ENCODE measurements around the gene ZNF816.
"Not testable (repeated sequence)": the region's sequence is repeated elsewhere in the genome, so short reads cannot be mapped to it uniquely, and the experiment has no call there.

Gene ZNF816

DNA sequence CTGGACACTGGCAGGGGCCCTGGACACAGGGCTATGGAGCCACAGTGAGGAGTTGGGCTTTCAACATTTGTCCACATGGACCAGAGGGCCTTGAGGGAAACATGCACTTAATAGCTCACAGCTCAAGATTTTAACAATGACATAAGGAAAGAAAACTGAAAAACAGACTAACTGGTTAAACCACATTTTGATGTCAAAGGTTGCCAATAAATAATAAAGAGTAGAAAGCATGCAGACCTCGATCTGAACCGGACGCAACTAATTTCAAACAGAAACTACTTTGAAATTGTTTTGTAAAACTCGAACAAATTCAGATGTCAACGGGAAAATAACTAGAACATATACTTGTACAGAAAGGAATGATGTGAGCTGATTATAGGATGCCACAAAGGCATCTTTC is 23.9 kb downstream of the ZNF816 start:
- TF ChIP-seq CTCF (conservative IDR thresholded peaks at IDR 0.05; ENCODE audit: low read depth, low read length) = no peak
- H3K4me3 ChIP-seq (IDR thresholded peaks at IDR 0.05; ENCODE audit: insufficient read depth, low read depth, low read length) = no peak overlapping the region
- H3K27me3 ChIP-seq (ENCODE audit: insufficient read depth, low read depth) = no peaks in the 10 kb centered on the region
- no peaks in the 10 kb centered on the region for H3K36me3 ChIP-seq (ENCODE audit: insufficient read depth)
- H3K4me2 ChIP-seq = no peak overlapping the region
- H3K9ac ChIP-seq = no peak overlapping the region
- H3K79me2 ChIP-seq (ENCODE audit: insufficient read depth, low read depth) = no peaks in the 10 kb centered on the region
- no peaks in the 10 kb centered on the region for H4K20me1 ChIP-seq (ENCODE audit: insufficient read depth)
- H3K27ac ChIP-seq = no peak overlapping the region
- no peak overlapping the region for H2AFZ ChIP-seq (ENCODE audit: low read depth)
- no peaks in the 10 kb centered on the region for H3K4me1 ChIP-seq (ENCODE audit: low read depth, poor library complexity, severe bottlenecking)

GRCh38 chr19:52936954-52937325 is 25.7 kb downstream of the ZNF816 start:
- Histone ChIP-seq H4K20me1 (ENCODE audit: insufficient read depth) (no peaks in the 10 kb centered on the region), H3K4me1 (ENCODE audit: low read depth, poor library complexity, severe bottlenecking) (no peaks in the 10 kb centered on the region), H3K9ac (no peak overlapping the region), H2AFZ (ENCODE audit: low read depth) (no peak overlapping the region), H3K27ac (no peak overlapping the region), H3K36me3 (ENCODE audit: insufficient read depth) (no peaks in the 10 kb centered on the region), H3K4me2 (no peak overlapping the region), H3K27me3 (ENCODE audit: insufficient read depth, low read depth) (no peaks in the 10 kb centered on the region), H3K79me2 (ENCODE audit: insufficient read depth, low read depth) (no peaks in the 10 kb centered on the region), H3K4me3 (IDR thresholded peaks at IDR 0.05; ENCODE audit: insufficient read depth, low read depth, low read length) (no peak overlapping the region)
- no peak for TF ChIP-seq CTCF (conservative IDR thresholded peaks at IDR 0.05; ENCODE audit: low read depth, low read length)

GRCh38 chr19:52936151-52936953 is 26.3 kb downstream of the ZNF816 start:
- H3K79me2 ChIP-seq (ENCODE audit: insufficient read depth, low read depth) = no peaks in the 10 kb centered on the region
- H3K27ac ChIP-seq = no peak overlapping the region
- no peak overlapping the region for H3K9ac ChIP-seq

GRCh38 chr19:52935434-52935833 is 27.2 kb downstream of the ZNF816 start:
- Histone ChIP-seq H3K9ac (no peak overlapping the region), H3K36me3 (ENCODE audit: insufficient read depth) (no peaks in the 10 kb centered on the region), H2AFZ (ENCODE audit: low read depth) (no peak overlapping the region), H3K4me3 (IDR thresholded peaks at IDR 0.05; ENCODE audit: insufficient read depth, low read depth, low read length) (no peak overlapping the region), H3K27ac (no peak overlapping the region), H4K20me1 (ENCODE audit: insufficient read depth) (no peaks in the 10 kb centered on the region), H3K79me2 (ENCODE audit: insufficient read depth, low read depth) (no peaks in the 10 kb centered on the region), H3K4me2 (no peak overlapping the region), H3K27me3 (ENCODE audit: insufficient read depth, low read depth) (no peaks in the 10 kb centered on the region), H3K4me1 (ENCODE audit: low read depth, poor library complexity, severe bottlenecking) (no peaks in the 10 kb centered on the region)
- no peak for TF ChIP-seq CTCF (conservative IDR thresholded peaks at IDR 0.05; ENCODE audit: low read depth, low read length)

More at GRCh38 chr19:52936151-52936953, 26.3 kb downstream of the ZNF816 start:
- no peak for TF ChIP-seq CTCF (conservative IDR thresholded peaks at IDR 0.05; ENCODE audit: low read depth, low read length)
- Histone ChIP-seq H3K4me3 (IDR thresholded peaks at IDR 0.05; ENCODE audit: insufficient read depth, low read depth, low read length) (no peak overlapping the region), H4K20me1 (ENCODE audit: insufficient read depth) (no peaks in the 10 kb centered on the region), H3K36me3 (ENCODE audit: insufficient read depth) (no peaks in the 10 kb centered on the region), H2AFZ (ENCODE audit: low read depth) (no peak overlapping the region), H3K27me3 (ENCODE audit: insufficient read depth, low read depth) (no peaks in the 10 kb centered on the region), H3K4me1 (ENCODE audit: low read depth, poor library complexity, severe bottlenecking) (no peaks in the 10 kb centered on the region), H3K4me2 (no peak overlapping the region)

DNA sequence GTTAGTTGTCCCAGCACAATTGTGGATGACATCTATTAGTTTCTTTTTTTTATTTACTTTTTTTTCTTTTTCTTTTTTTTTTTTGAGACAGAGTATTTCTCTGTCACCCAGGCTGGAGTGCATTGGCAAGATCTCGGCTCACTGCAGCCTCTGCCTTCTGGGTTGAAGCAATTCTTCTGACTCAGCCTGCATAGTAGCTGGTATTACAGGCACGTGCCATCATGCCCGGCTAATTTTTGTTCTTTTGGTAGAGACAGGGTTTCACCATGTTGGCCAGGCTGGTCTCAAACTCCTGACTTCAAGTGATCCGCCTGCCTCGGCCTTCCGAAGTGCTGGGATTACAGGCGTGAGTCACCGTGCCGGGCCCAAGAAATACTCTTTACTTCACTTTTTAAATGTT is 38.0 kb downstream of the ZNF816 start:
- not testable (repeated sequence) for H3K4me1 ChIP-seq (ENCODE audit: low read depth, poor library complexity, severe bottlenecking); H4K20me1 ChIP-seq (ENCODE audit: insufficient read depth); H3K36me3 ChIP-seq (ENCODE audit: insufficient read depth); H3K27me3 ChIP-seq (ENCODE audit: insufficient read depth, low read depth); H3K79me2 ChIP-seq (ENCODE audit: insufficient read depth, low read depth); H3K4me2 ChIP-seq; H3K4me3 ChIP-seq (IDR thresholded peaks at IDR 0.05; ENCODE audit: insufficient read depth, low read depth, low read length); H2AFZ ChIP-seq (ENCODE audit: low read depth); H3K9ac ChIP-seq; H3K27ac ChIP-seq
